Tibial nerve (tissue), 4 donors: ENCODE data around the gene COMTD1. TPM values are rescaled to one million over a fixed set of nuclear protein-coding genes. Genes with fewer than 3 reads are reported as not detected.

Source experiments
- DNase-seq, 2 donors: peaks; one replicate each; pipeline ENCODE4 v3.0.0-alpha.2; 2019; ENCODE audit warnings: low spot score in 2 of 2
- H3K27ac ChIP-seq, 4 donors: fragments of 200-600 bp; sonication (generic) in 3 of 4; one replicate each; pipeline ENCODE4 v1.5.1; 2017 to 2019; ENCODE audit warnings: mild to moderate bottlenecking in 1 of 4
- H3K27me3 ChIP-seq, 2 donors: fragments of 200-600 bp; sonication (generic) in 1 of 2; one replicate each; pipeline versions ENCODE4 v1.5.1 to v1.6.0; 2017 to 2019
- H3K36me3 ChIP-seq, 3 donors: fragments of 200-600 bp; sonication (generic); one replicate each; pipeline ENCODE4 v1.5.1; 2018 to 2019
- H3K4me1 ChIP-seq, 4 donors: fragments of 200-600 bp; sonication (generic) in 3 of 4; one replicate each; pipeline ENCODE4 v1.5.1; 2017 to 2019
- H3K4me3 ChIP-seq, 4 donors: fragments of 200-600 bp; sonication (generic) in 3 of 4; one replicate each; pipeline ENCODE4 v1.5.1; 2017 to 2019; ENCODE audit warnings: mild to moderate bottlenecking in 1 of 4, moderate library complexity in 1 of 4
- H3K9me3 ChIP-seq, 4 donors: fragments of 200-600 bp; sonication (generic) in 3 of 4; one replicate each; pipeline ENCODE4 v1.5.1; 2017 to 2019
- EP300 ChIP-seq, 2 donors: sonication (generic); formaldehyde crosslinking; IDR thresholded peaks; one replicate each; pipeline ENCODE4 v1.6.1; 2017; ENCODE audit warnings: antibody characterized with exemption in 2 of 2, mild to moderate bottlenecking in 1 of 2
- POLR2A ChIP-seq, 2 donors: fragments of 450-650 bp; IDR thresholded peaks; one replicate each; pipeline ENCODE4 v1.6.1; 2017; ENCODE audit warnings: antibody characterized with exemption in 2 of 2, mild to moderate bottlenecking in 2 of 2, moderate library complexity in 2 of 2
- WGBS, 2 donors: methylation state at CpG; one replicate each; pipeline ENCODE4 v1.1.5; 2018; 5-methylcytosine and 5-hydroxymethylcytosine counted together
- total RNA-seq, 4 donors: library from RNA; depleted of rRNA; stranded (reverse); fragments of >200 nt; gene quantifications; one replicate each; pipeline ENCODE4 v1.1.0, GENCODE V29; 2016
- TF ChIP-seq, protein P1 (sequence below), 5 experiments: fragments of 200-600 bp in 3 of 5; fragments of 450-650 bp in 2 of 5; sonication (generic) in 3 of 5; IDR thresholded peaks; one replicate each; pipeline ENCODE4 v1.5.1; 2016 to 2019; ENCODE audit warnings: antibody characterized with exemption in 5 of 5, mild to moderate bottlenecking in 3 of 5, moderate library complexity in 2 of 5

Gene COMTD1
- total RNA-seq, 4 donors from 2014 or later: 18.1 to 47.4 (median 31.6) TPM

DNA sequence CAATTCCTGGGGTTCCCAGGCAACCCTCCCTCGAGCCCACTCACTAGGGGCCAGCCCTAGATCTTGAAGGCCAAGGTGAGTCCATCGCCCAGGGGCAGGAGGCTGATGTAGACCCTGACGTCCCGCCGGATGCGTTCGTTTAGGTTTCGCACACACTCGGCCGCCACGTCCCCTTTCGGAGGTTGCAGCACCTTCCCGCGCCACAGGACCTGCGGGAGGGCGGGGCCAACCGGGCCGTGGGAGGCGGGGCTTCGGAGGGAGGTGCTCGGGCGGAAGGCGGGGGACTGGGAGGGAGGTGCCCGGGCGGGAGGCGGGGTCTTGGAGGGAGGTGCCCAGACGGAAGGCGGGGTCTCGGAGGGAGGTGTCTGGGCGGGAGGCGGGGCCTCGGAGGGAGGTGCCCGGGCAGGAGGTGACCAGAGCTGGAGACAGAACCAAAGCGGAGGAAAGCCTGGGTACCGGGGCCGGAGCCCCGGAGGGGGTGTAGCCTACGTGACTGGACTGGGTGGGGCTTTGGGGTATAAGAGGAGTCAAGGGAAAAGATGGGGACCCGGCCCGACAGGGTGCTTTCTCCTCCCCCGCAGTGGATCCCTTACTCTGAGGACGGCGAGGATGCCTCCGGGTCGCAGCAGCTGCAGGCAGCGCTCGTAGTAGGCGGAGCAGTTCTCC, 1.6 kb downstream of the COMTD1 start:
- H3K4me3 ChIP-seq: peak overlapping the region; percentile 56 to 98 (median 86)
- H3K9me3 ChIP-seq: no peaks in the 10 kb centered on the region
- no peaks in the 10 kb centered on the region for H3K27me3 ChIP-seq
- WGBS, 2 donors: 4 to 15% methylated on average over 32 to 42 of the region's 48 CpGs
- TF ChIP-seq POLR2A (IDR thresholded peaks at IDR 0.05) (peak in 1 of 2 donors; percentile 73), EP300 (IDR thresholded peaks at IDR 0.05) (peak in 1 of 2 donors; percentile 68)
- TF ChIP-seq, protein P1, sequence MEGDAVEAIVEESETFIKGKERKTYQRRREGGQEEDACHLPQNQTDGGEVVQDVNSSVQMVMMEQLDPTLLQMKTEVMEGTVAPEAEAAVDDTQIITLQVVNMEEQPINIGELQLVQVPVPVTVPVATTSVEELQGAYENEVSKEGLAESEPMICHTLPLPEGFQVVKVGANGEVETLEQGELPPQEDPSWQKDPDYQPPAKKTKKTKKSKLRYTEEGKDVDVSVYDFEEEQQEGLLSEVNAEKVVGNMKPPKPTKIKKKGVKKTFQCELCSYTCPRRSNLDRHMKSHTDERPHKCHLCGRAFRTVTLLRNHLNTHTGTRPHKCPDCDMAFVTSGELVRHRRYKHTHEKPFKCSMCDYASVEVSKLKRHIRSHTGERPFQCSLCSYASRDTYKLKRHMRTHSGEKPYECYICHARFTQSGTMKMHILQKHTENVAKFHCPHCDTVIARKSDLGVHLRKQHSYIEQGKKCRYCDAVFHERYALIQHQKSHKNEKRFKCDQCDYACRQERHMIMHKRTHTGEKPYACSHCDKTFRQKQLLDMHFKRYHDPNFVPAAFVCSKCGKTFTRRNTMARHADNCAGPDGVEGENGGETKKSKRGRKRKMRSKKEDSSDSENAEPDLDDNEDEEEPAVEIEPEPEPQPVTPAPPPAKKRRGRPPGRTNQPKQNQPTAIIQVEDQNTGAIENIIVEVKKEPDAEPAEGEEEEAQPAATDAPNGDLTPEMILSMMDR (IDR thresholded peaks at IDR 0.05): no peak
- H3K36me3 ChIP-seq: peaks cover 0 to 25% (median 0%) of the 10 kb centered on the region in 3 donors
- peaks cover 0 to 31% (median 5%) of the 10 kb centered on the region in 4 donors for H3K4me1 ChIP-seq
- peak; percentile 82 for DNase-seq
- H3K27ac ChIP-seq: peak overlapping the region; percentile 75 to 93 (median 87)

DNA sequence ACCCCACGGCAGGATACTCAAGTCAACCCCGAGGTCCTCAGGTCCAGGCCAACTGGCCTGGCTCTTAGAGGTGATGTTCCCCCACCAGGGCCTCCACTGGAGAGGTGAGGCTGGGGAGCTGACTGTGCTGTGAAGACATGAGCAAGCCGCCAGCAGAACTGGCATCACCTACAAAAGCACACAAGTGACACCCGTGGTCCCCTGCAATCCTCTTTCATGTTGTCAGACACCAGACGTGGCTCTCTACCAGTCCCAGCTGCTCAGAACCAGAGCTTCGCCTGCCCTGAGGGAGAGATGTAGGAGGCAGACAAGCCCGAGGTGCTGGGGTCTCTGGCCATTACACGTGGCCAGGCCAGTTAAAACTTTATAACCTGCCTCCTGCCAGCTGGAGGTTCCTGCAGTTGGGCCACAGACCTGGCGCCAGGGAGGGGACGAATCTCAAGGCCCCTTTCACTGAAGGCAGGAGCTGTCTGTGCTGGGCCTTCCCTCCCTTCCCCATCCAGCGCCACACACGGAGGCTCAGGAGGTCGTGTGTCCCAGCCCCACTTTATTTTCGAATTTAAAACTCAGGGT, 2.2 kb downstream of the COMTD1 start:
- Histone ChIP-seq H3K27ac (peak overlapping the region; percentile 75 to 93 (median 87)), H3K36me3 (peaks cover 0 to 28% (median 0%) of the 10 kb centered on the region in 3 donors), H3K4me1 (peaks cover 0 to 37% (median 5%) of the 10 kb centered on the region in 4 donors), H3K9me3 (no peaks in the 10 kb centered on the region), H3K27me3 (no peaks in the 10 kb centered on the region), H3K4me3 (peak overlapping the region in 3 of 4 donors; percentile 81 to 98 (median 92))
- 53 to 57% methylated on average over 14 of the region's 14 CpGs for WGBS, 2 donors
- TF ChIP-seq EP300 (IDR thresholded peaks at IDR 0.05) (no peak), POLR2A (IDR thresholded peaks at IDR 0.05) (no peak)
- TF ChIP-seq, protein P1 (IDR thresholded peaks at IDR 0.05): no peak
- no peak for DNase-seq

DNA sequence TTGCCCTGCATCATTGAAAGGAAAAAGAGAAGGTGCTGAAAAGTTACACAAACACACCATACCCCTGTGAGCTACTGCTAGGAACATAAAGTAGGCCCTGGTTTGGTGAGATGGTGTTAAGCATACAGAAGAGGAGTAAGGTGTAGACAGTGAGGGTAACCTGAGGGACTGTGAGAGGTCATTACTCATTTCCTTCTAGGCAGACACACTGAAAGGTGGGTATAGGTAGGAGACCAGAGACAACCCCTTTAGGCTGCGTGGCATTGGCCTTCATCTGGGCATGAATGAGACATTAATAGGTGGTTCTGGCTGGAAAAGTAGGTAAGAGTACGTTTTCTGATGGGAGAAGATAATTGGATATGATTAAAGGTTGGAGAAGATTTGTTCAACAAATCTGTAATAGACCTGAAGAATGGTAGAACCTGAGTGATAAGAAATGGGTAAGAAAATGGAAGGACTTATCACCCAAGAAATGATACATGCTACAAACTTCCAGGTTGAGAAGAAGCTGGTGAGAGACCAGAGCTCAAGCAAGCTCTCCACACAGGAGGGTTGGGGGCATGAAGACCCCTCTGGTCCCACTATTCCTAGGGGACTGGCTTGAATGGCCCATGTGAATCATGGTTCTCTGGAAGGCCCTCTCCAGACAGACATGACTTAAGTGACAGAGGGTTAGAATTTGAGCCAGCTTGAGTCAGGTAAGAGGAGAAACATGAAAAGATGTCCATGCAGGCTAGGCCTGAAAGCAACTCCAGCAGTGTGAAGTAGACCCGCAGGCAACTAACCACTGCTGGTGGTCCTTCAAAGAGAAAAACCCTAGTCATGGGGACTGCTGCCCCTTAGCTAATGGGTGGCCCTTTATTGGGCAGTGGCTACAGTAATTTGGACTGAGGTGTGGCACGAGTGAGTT, 3.8 kb downstream of the COMTD1 start:
- Histone ChIP-seq H3K4me1 (peaks cover 0 to 53% (median 15%) of the 10 kb centered on the region in 4 donors), H3K9me3 (no peaks in the 10 kb centered on the region), H3K27me3 (no peaks in the 10 kb centered on the region), H3K36me3 (peaks cover 0 to 36% (median 0%) of the 10 kb centered on the region in 3 donors), H3K27ac (no peak overlapping the region), H3K4me3 (no peak overlapping the region)
- 83 to 84% methylated on average over 4 of the region's 4 CpGs for WGBS, 2 donors
- DNase-seq: no peak
- TF ChIP-seq EP300 (IDR thresholded peaks at IDR 0.05) (no peak), POLR2A (IDR thresholded peaks at IDR 0.05) (no peak)
- TF ChIP-seq, protein P1 (IDR thresholded peaks at IDR 0.05): no peak

DNA sequence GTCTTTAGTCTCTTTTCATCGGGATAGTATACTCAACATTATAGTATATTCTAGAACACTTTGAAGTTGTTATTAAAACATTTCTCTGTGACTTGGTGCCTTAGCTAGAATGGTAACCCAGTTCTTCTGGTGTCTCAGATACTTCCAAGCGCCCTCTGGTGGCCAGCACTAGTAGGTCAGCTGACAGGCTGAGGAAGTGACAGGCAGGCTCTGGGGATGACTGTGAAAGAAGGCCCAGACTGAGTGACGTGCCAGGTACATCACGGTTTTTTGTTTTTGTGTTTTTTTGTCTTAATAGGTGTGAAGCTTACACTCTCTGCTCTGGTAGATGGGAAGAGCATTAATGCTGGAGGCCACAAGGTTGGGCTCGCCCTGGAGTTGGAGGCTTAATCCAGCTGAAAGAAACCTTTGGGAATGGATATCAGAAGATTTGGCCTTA, 5.1 kb downstream of the COMTD1 start:
- TF ChIP-seq EP300 (IDR thresholded peaks at IDR 0.05) (peak in 1 of 2 donors; percentile 58), POLR2A (IDR thresholded peaks at IDR 0.05) (no peak)
- TF ChIP-seq, protein P1 (IDR thresholded peaks at IDR 0.05): peak; percentile 84 to 91 (median 85)
- no peak overlapping the region for H3K4me3 ChIP-seq
- peaks cover 0 to 62% (median 26%) of the 10 kb centered on the region in 4 donors for H3K4me1 ChIP-seq
- peaks cover 0 to 36% (median 0%) of the 10 kb centered on the region in 3 donors for H3K36me3 ChIP-seq
- H3K9me3 ChIP-seq: no peaks in the 10 kb centered on the region
- 23 to 26% methylated on average over 5 of the region's 5 CpGs for WGBS, 2 donors
- H3K27ac ChIP-seq: peak overlapping the region in 2 of 4 donors; percentile 26 to 56
- H3K27me3 ChIP-seq: no peaks in the 10 kb centered on the region
- DNase-seq: peak; percentile 91 to 96
